Measurements from ENCODE around the gene CHSY1. TPM values are rescaled to one million over a fixed set of nuclear protein-coding genes. Genes with fewer than 3 reads are reported as not detected.
A peak's percentile ranks its signal among the peaks of the same experiment; 100 is the strongest.

The CHSY1 gene
- total and polyA plus RNA-seq, 11 donors, result 5.6 to 41.3 (median 11.1) TPM

DNA sequence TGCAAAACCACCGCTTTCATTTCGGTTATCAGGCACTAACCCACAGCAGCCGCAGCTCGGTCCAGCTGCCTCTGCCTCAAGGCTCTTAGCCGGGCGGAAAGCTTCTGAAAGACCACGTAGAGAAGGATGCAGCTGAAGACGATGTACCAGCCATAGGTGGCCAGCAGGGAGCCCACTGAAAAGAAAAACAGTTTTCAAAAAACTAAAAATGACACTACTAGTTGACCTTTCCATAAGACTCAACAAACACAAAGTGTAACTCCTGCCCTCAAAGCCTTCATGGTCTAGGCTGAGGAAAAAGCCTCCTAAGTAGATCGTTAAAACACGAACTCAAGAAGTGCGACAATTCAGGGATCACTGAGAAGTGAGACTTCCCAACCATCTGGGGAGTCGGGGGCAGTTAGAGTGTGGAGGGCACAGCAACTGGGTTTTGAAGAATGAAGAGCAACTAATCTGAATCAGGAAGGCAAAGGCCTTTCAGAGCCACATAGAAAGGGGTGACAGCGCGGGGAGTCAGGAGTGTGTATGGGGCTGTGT, 24.7 kb upstream of the CHSY1 start:
- peak overlapping the region; percentile 82 to 97 (median 94) for H3K27ac ChIP-seq
- H3K4me3 ChIP-seq, result peak overlapping the region; percentile 62 to 98 (median 90)
- intact Hi-C loops (cut with DNase I), result loop anchor here in 1 of 10 donors (10.0 kb wide), 1 partner anchor 672 kb away; the partner anchor contains the start of genes ASB7 and LINS1
- 11 to 20% (median 13%) methylated on average over 14 of the region's 14 CpGs for whole genome bisulfite sequencing, 4 donors
- TF ChIP-seq, protein P1, sequence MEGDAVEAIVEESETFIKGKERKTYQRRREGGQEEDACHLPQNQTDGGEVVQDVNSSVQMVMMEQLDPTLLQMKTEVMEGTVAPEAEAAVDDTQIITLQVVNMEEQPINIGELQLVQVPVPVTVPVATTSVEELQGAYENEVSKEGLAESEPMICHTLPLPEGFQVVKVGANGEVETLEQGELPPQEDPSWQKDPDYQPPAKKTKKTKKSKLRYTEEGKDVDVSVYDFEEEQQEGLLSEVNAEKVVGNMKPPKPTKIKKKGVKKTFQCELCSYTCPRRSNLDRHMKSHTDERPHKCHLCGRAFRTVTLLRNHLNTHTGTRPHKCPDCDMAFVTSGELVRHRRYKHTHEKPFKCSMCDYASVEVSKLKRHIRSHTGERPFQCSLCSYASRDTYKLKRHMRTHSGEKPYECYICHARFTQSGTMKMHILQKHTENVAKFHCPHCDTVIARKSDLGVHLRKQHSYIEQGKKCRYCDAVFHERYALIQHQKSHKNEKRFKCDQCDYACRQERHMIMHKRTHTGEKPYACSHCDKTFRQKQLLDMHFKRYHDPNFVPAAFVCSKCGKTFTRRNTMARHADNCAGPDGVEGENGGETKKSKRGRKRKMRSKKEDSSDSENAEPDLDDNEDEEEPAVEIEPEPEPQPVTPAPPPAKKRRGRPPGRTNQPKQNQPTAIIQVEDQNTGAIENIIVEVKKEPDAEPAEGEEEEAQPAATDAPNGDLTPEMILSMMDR (IDR thresholded peaks at IDR 0.05), result peak in 4 of 12 donors; percentile 7 to 25 (median 16)
- TF ChIP-seq POLR2A (IDR thresholded peaks at IDR 0.05), result no peak
- no peaks in the 10 kb centered on the region for H3K9me3 ChIP-seq
- peaks cover 0 to 69% (median 64%) of the 10 kb centered on the region in 9 donors for H3K36me3 ChIP-seq
- H3K27me3 ChIP-seq, result no peaks in the 10 kb centered on the region
- peak in 1 of 4 donors; percentile 3 for ATAC-seq
- H3K4me1 ChIP-seq, result peaks cover 6 to 36% (median 18%) of the 10 kb centered on the region in 12 donors
- no peak for DNase-seq

DNA sequence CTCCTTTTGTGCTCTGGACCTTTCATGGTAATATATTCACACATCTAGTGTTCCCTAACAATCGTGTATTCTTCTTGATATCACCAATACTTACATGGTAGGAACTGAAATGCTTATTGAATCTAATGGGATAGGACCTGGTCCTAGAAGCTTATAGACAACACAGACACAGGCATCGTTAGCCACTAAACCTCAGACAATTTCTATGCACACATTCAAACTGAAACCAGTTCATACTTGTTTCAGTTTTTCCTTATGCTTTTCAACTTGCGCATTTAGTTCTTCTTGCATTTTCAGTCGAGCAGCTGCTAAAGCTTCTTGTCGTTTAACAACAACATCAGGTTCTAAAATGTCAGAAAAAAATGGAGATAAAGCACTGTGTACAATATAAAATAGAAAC, 23.2 kb upstream of the CHSY1 start:
- Histone ChIP-seq H3K27ac (peak overlapping the region in 1 of 12 donors; percentile 11), H3K9me3 (no peaks in the 10 kb centered on the region), H3K27me3 (no peaks in the 10 kb centered on the region), H3K4me1 (peaks cover 6 to 36% (median 18%) of the 10 kb centered on the region in 12 donors), H3K36me3 (peaks cover 0 to 69% (median 64%) of the 10 kb centered on the region in 9 donors), H3K4me3 (no peak overlapping the region)
- ATAC-seq, result no peak
- intact Hi-C loops (cut with DNase I), result loop anchor here in 1 of 10 donors (10.0 kb wide), 1 partner anchor 670 kb away; the partner anchor contains the start of genes ASB7 and LINS1
- WGBS, 4 donors, result 88 to 91% (median 90%) methylated on average over 5 of the region's 5 CpGs
- DNase-seq, result no peak
- TF ChIP-seq, protein P1 (IDR thresholded peaks at IDR 0.05), result no peak
- no peak for TF ChIP-seq POLR2A (IDR thresholded peaks at IDR 0.05)

DNA sequence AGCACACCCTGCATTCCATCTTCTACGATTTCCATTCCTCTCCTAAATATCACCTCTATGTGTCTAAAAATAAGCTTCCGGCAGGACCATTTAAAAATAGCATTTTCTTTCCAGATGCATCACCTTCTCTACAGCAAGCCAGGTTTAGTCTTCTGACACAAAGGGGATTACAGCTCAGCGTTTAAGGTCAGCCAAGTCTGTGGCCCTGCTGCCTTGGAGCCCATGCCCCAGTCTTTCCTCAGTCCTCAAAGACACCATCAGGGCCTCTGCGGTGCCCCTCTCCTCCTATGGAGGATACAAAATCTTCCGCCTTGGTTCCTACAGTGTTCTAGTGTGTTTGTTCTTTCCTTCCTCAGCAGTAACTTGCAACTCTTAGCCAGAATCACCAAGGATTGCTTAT, 21.7 kb upstream of the CHSY1 start:
- H3K4me3 ChIP-seq, result no peak overlapping the region
- ATAC-seq (peak in 2 of 4 donors; percentile 10 to 28), DNase-seq (no peak)
- TF ChIP-seq, protein P1 (IDR thresholded peaks at IDR 0.05), result no peak
- no peak for TF ChIP-seq POLR2A (IDR thresholded peaks at IDR 0.05)
- H3K4me1 ChIP-seq, result peaks cover 6 to 40% (median 18%) of the 10 kb centered on the region in 12 donors
- H3K9me3 ChIP-seq, result no peaks in the 10 kb centered on the region
- peak overlapping the region in 9 of 12 donors; percentile 11 to 78 (median 45) for H3K27ac ChIP-seq
- WGBS, 4 donors, result 52 to 71% (median 61%) methylated on average over 5 of the region's 5 CpGs
- peaks cover 0 to 74% (median 65%) of the 10 kb centered on the region in 9 donors for H3K36me3 ChIP-seq
- H3K27me3 ChIP-seq, result no peaks in the 10 kb centered on the region
- intact Hi-C loops (cut with DNase I), result loop anchor here in 1 of 10 donors (10.0 kb wide), 1 partner anchor 669 kb away; the partner anchor contains the start of genes ASB7 and LINS1

DNA sequence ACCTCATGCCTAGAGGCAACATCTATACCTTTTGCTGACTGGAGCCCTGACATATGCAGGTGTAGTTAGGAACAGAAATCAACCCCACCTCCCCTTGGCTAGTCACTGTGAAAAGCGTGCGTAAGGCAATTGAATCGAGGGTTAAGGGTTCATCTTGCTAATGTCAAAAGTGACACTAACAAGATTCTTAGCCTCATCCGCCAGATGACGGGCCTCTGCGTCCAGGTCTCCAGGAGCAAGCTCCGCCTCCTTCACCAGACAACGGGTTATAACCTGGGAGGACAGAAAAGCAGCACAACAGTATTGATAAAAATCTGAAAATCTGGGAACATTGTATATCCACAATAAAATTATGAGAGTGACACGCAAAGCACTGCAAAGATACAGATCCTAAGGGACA, 20.7 kb upstream of the CHSY1 start:
- TF ChIP-seq, protein P1 (IDR thresholded peaks at IDR 0.05), result no peak
- TF ChIP-seq POLR2A (IDR thresholded peaks at IDR 0.05), result no peak
- Histone ChIP-seq H3K27me3 (no peaks in the 10 kb centered on the region), H3K4me3 (no peak overlapping the region), H3K4me1 (peaks cover 6 to 36% (median 14%) of the 10 kb centered on the region in 12 donors), H3K9me3 (no peaks in the 10 kb centered on the region), H3K36me3 (peaks cover 0 to 74% (median 65%) of the 10 kb centered on the region in 9 donors), H3K27ac (peak overlapping the region in 2 of 12 donors; percentile 59 to 78)
- ATAC-seq (no peak), DNase-seq (no peak)
- 74 to 81% (median 79%) methylated on average over 9 of the region's 9 CpGs for WGBS, 4 donors
- intact Hi-C loops (cut with DNase I), result loop anchor here in 1 of 10 donors (10.0 kb wide), 1 partner anchor 668 kb away; the partner anchor contains the start of genes ASB7 and LINS1

Data from heart left ventricle (tissue), 16 donors.